ENCODE measurements around the gene PCDHAC2. TPM values are rescaled to one million over a fixed set of nuclear protein-coding genes. Genes with fewer than 3 reads are reported as not detected.

PCDHAC2 gene
- total RNA-seq, 2 experiments from 2014 or later = not detected

DNA sequence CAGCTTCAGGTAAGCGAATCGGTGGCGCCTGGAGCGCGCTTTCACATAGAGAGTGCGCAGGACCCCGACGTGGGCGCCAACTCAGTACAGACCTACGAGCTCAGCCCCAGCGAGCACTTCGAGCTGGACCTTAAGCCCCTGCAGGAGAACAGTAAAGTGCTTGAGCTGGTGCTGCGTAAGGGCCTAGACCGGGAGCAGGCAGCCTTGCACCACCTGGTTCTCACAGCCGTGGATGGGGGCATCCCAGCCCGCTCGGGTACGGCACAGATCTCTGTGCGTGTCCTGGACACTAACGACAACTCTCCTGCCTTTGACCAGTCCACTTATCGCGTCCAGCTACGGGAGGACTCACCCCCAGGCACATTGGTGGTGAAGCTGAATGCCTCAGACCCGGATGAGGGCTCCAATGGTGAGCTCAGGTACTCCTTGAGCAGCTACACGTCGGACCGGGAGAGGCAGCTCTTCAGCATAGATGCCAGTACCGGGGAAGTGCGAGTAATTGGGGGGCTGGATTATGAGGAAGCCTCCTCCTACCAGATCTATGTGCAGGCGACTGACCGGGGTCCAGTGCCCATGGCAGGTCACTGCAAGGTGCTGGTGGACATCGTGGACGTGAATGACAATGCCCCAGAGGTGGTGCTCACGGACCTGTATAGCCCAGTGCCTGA lies 1.1 kb downstream of the PCDHAC2 start:
- H3K27ac Mint-ChIP-seq = no peak overlapping the region
- POLR2A ChIA-PET = no interaction called here
- H3K27me3 Mint-ChIP-seq (ENCODE audit: low read depth) = peaks cover 15% of the 10 kb centered on the region
- H3K9me3 Mint-ChIP-seq (ENCODE audit: insufficient read depth) = no peaks in the 10 kb centered on the region
- H3K36me3 Mint-ChIP-seq (ENCODE audit: low read depth) = peaks cover 2% of the 10 kb centered on the region
- no peak for ATAC-seq
- CTCF ChIA-PET = no interaction called here
- no peaks in the 10 kb centered on the region for H3K4me1 Mint-ChIP-seq (ENCODE audit: low read depth)
- no peak overlapping the region for H3K4me3 Mint-ChIP-seq
- no peak for DNase-seq

- no peak for DNase-seq
- Mint-ChIP-seq H3K27ac (no peak overlapping the region), H3K4me1 (ENCODE audit: low read depth) (no peaks in the 10 kb centered on the region), H3K4me3 (no peak overlapping the region), H3K36me3 (ENCODE audit: low read depth) (peaks cover 2% of the 10 kb centered on the region), H3K27me3 (ENCODE audit: low read depth) (peaks cover 11% of the 10 kb centered on the region), H3K9me3 (ENCODE audit: insufficient read depth) (no peaks in the 10 kb centered on the region)
- no peak for ATAC-seq
- POLR2A ChIA-PET = no interaction called here
- CTCF ChIA-PET = no interaction called here
Measured at GRCh38 chr5:140969880-140970279, 3.6 kb downstream of the PCDHAC2 start.

DNA sequence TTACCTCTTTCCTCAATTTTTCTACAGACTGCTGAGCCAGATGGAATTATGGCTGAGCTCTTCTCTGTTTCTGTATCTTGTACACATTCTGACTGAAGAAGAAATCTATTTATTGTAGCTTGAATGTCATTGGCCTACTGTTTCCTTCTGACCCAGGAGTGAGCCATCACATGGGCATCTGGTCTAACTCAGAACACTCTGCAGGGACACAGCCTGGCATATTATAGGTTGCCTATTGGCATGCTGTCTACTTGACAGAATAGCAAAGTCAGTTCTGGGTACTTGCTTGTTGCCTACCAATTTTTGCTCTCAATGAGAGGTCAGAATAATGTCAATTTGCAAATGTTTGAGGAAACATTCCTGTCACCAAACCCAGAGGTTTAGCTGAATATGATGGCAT lies 7.3 kb downstream of the PCDHAC2 start:
- CTCF ChIA-PET = no interaction called here
- no peaks in the 10 kb centered on the region for H3K27me3 Mint-ChIP-seq (ENCODE audit: low read depth)
- POLR2A ChIA-PET = no interaction called here
- no peak for ATAC-seq
- no peak for DNase-seq
- no peak overlapping the region for H3K27ac Mint-ChIP-seq
- no peak overlapping the region for H3K4me3 Mint-ChIP-seq
- H3K9me3 Mint-ChIP-seq (ENCODE audit: insufficient read depth) = no peaks in the 10 kb centered on the region
- no peaks in the 10 kb centered on the region for H3K4me1 Mint-ChIP-seq (ENCODE audit: low read depth)
- no peaks in the 10 kb centered on the region for H3K36me3 Mint-ChIP-seq (ENCODE audit: low read depth)

GRCh38 chr5:140977003-140977402 lies 10.7 kb downstream of the PCDHAC2 start:
- ATAC-seq = no peak
- Mint-ChIP-seq H3K4me1 (ENCODE audit: low read depth) (no peaks in the 10 kb centered on the region), H3K4me3 (no peak overlapping the region), H3K27me3 (ENCODE audit: low read depth) (no peaks in the 10 kb centered on the region), H3K36me3 (ENCODE audit: low read depth) (no peaks in the 10 kb centered on the region), H3K9me3 (ENCODE audit: insufficient read depth) (no peaks in the 10 kb centered on the region), H3K27ac (no peak overlapping the region)
- CTCF ChIA-PET = no interaction called here
- DNase-seq = no peak
- POLR2A ChIA-PET = no interaction called here

- DNase-seq (no peak), ATAC-seq (no peak)
- POLR2A ChIA-PET = no interaction called here
- no peaks in the 10 kb centered on the region for H3K4me1 Mint-ChIP-seq (ENCODE audit: low read depth)
- no peak overlapping the region for H3K4me3 Mint-ChIP-seq
- CTCF ChIA-PET = no interaction called here
- no peaks in the 10 kb centered on the region for H3K36me3 Mint-ChIP-seq (ENCODE audit: low read depth)
- H3K9me3 Mint-ChIP-seq (ENCODE audit: insufficient read depth) = no peaks in the 10 kb centered on the region
- H3K27ac Mint-ChIP-seq = no peak overlapping the region
- no peaks in the 10 kb centered on the region for H3K27me3 Mint-ChIP-seq (ENCODE audit: low read depth)
Measured at GRCh38 chr5:140978260-140978659, 12.0 kb downstream of the PCDHAC2 start.

- Mint-ChIP-seq H3K4me3 (no peak overlapping the region), H3K27ac (no peak overlapping the region), H3K36me3 (ENCODE audit: low read depth) (no peaks in the 10 kb centered on the region), H3K4me1 (ENCODE audit: low read depth) (no peaks in the 10 kb centered on the region), H3K9me3 (ENCODE audit: insufficient read depth) (no peaks in the 10 kb centered on the region), H3K27me3 (ENCODE audit: low read depth) (no peaks in the 10 kb centered on the region)
- no peak for DNase-seq
- CTCF ChIA-PET = no interaction called here
- POLR2A ChIA-PET = no interaction called here
- no peak for ATAC-seq
Measured at GRCh38 chr5:140978983-140979382, 12.7 kb downstream of the PCDHAC2 start.

DNA sequence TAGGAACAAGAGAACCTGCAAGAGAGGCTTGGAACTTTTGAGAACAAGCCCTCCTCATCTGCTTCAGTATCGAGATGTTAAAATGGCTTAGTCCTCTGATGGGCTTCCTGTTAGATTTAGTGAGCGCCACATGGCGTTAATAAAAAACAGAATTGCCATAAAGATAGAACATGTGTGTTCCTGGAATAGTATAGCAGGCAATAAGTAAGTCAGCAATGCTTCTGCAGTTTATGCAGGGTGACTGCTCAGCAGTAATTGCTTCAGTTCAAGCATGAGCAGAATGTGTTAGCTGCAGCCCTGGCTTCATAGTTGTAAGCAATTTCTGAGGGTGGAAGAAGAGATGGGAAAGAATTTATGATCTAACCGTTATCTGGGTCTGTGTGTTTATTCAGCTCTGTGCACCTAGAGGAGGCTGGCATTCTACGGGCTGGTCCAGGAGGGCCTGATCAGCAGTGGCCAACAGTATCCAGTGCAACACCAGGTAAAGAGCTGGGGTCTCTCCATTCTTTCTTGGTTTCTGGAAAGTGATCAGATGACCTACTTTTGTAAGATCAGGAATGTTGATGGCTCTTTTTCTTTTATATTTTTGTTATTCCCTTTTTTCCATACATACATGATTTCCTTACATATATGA lies 15.9 kb downstream of the PCDHAC2 start:
- Mint-ChIP-seq H3K27me3 (ENCODE audit: low read depth) (no peaks in the 10 kb centered on the region), H3K9me3 (ENCODE audit: insufficient read depth) (no peaks in the 10 kb centered on the region), H3K4me3 (no peak overlapping the region), H3K4me1 (ENCODE audit: low read depth) (no peaks in the 10 kb centered on the region), H3K27ac (no peak overlapping the region), H3K36me3 (ENCODE audit: low read depth) (no peaks in the 10 kb centered on the region)
- ATAC-seq = no peak
- ChIA-PET POLR2A (no interaction called here), CTCF (no interaction called here)
- no peak for DNase-seq

GRCh38 chr5:140986117-140986521 lies 19.8 kb downstream of the PCDHAC2 start:
- H3K36me3 Mint-ChIP-seq (ENCODE audit: low read depth) = no peaks in the 10 kb centered on the region
- CTCF ChIA-PET = no interaction called here
- H3K9me3 Mint-ChIP-seq (ENCODE audit: insufficient read depth) = no peaks in the 10 kb centered on the region
- H3K4me3 Mint-ChIP-seq = no peak overlapping the region
- H3K4me1 Mint-ChIP-seq (ENCODE audit: low read depth) = no peaks in the 10 kb centered on the region
- no peak for DNase-seq
- no peak for ATAC-seq
- POLR2A ChIA-PET = no interaction called here
- no peaks in the 10 kb centered on the region for H3K27me3 Mint-ChIP-seq (ENCODE audit: low read depth)
- H3K27ac Mint-ChIP-seq = no peak overlapping the region

- Mint-ChIP-seq H3K9me3 (ENCODE audit: insufficient read depth) (no peaks in the 10 kb centered on the region), H3K27ac (no peak overlapping the region), H3K27me3 (ENCODE audit: low read depth) (no peaks in the 10 kb centered on the region), H3K4me3 (no peak overlapping the region), H3K36me3 (ENCODE audit: low read depth) (no peaks in the 10 kb centered on the region), H3K4me1 (ENCODE audit: low read depth) (no peaks in the 10 kb centered on the region)
- no peak for DNase-seq
- ChIA-PET POLR2A (no interaction called here), CTCF (no interaction called here)
- ATAC-seq = no peak
Measured at GRCh38 chr5:140988100-140988499, 21.8 kb downstream of the PCDHAC2 start.

- DNase-seq (no peak), ATAC-seq (no peak)
- no peaks in the 10 kb centered on the region for H3K9me3 Mint-ChIP-seq (ENCODE audit: insufficient read depth)
- H3K36me3 Mint-ChIP-seq (ENCODE audit: low read depth) = no peaks in the 10 kb centered on the region
- ChIA-PET CTCF (no interaction called here), POLR2A (no interaction called here)
- no peaks in the 10 kb centered on the region for H3K27me3 Mint-ChIP-seq (ENCODE audit: low read depth)
- H3K27ac Mint-ChIP-seq = no peak overlapping the region
- no peak overlapping the region for H3K4me3 Mint-ChIP-seq
- no peaks in the 10 kb centered on the region for H3K4me1 Mint-ChIP-seq (ENCODE audit: low read depth)
Measured at GRCh38 chr5:140988608-140989007, 22.3 kb downstream of the PCDHAC2 start.

- POLR2A ChIA-PET = no interaction called here
- Mint-ChIP-seq H3K27me3 (ENCODE audit: low read depth) (no peaks in the 10 kb centered on the region), H3K4me3 (no peak overlapping the region), H3K9me3 (ENCODE audit: insufficient read depth) (no peaks in the 10 kb centered on the region), H3K4me1 (ENCODE audit: low read depth) (no peaks in the 10 kb centered on the region), H3K36me3 (ENCODE audit: low read depth) (no peaks in the 10 kb centered on the region), H3K27ac (no peak overlapping the region)
- no peak for DNase-seq
- ATAC-seq = no peak
- CTCF ChIA-PET = no interaction called here
Measured at GRCh38 chr5:140989254-140990020, 23.2 kb downstream of the PCDHAC2 start.

DNA sequence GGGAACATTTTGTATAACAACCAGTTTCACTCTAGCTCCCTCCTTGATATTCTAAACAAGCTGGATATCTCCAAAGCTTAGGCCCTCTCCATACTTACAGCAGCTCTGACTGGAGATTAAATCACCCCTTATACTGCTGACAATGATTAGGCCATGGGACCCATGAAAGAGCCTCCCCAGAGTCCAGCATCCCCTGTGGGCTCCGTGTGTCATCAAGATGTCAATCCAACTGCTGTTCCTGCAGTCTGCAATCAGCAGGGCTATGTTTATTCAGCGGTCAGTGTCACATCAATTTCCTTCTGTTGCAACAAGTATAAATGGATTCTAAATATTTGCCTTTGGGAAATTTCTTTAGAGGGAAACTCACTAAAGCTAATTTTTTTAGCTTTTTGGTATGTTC lies 26.6 kb downstream of the PCDHAC2 start:
- Mint-ChIP-seq H3K27ac (no peak overlapping the region), H3K4me3 (no peak overlapping the region), H3K36me3 (ENCODE audit: low read depth) (no peaks in the 10 kb centered on the region), H3K9me3 (ENCODE audit: insufficient read depth) (no peaks in the 10 kb centered on the region), H3K27me3 (ENCODE audit: low read depth) (no peaks in the 10 kb centered on the region), H3K4me1 (ENCODE audit: low read depth) (no peaks in the 10 kb centered on the region)
- no peak for DNase-seq
- no peak for ATAC-seq
- ChIA-PET CTCF (no interaction called here), POLR2A (no interaction called here)

Data from activated CD8-positive, alpha-beta T cell treated with anti-CD3 and anti-CD28 coated beads, Interleukin-2, amount 10 ng/mL, durations not matched to agents 7 days and 5 days (primary cell).